ENCODE data around the gene TRH. TPM values are rescaled to one million over a fixed set of nuclear protein-coding genes. Genes with fewer than 3 reads are reported as not detected.
"Not testable (repeated sequence)": the region's sequence is repeated elsewhere in the genome, so short reads cannot be mapped to it uniquely, and the experiment has no call there.

The TRH gene
- polyA plus RNA-seq, 1 donor = not detected

DNA sequence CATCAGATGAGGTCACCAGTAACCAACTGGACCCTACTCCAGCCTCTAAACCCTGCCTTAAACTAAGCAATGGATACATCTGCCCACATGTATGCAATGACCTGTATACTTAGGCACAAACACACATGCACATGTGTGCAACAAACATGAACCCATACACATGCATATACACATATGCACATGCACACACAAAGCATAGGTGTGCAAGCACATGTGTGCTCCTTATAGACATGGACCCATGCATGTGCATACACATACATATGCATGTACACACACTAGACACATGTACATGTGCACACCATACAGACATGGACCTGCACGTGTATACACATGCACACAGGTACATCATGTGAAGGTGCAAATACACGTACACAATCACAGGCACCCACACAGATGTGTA, 8.6 kb upstream of the TRH start:
- DNase-seq = no peak

DNA sequence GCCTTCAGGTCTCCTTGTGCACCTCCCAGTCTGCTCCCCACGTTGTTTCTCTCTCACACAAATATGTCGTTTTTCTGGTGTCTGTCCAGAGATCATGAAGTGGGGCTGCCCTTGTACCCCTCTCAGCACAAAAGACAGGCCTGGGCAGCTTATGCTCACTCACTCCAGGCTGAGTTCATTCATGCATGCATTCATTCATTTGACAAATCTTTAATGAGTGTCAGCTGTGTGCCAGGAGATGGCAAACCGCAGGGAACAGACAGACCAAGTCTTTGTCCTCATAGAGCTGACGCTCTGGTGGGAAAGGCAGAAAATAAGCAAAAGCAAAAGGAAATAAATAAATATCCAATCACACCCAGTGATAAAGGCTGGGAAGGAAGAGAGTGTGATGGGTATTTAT, 7.6 kb upstream of the TRH start:
- DNase-seq = no peak

- no peak for DNase-seq
Observed at GRCh38 chr3:129967761-129968160, 6.8 kb upstream of the TRH start.

- DNase-seq = no peak
Observed at GRCh38 chr3:129971351-129972052, 3.0 kb upstream of the TRH start.

GRCh38 chr3:129972301-129972700, 2.2 kb upstream of the TRH start:
- no peak for DNase-seq

DNA sequence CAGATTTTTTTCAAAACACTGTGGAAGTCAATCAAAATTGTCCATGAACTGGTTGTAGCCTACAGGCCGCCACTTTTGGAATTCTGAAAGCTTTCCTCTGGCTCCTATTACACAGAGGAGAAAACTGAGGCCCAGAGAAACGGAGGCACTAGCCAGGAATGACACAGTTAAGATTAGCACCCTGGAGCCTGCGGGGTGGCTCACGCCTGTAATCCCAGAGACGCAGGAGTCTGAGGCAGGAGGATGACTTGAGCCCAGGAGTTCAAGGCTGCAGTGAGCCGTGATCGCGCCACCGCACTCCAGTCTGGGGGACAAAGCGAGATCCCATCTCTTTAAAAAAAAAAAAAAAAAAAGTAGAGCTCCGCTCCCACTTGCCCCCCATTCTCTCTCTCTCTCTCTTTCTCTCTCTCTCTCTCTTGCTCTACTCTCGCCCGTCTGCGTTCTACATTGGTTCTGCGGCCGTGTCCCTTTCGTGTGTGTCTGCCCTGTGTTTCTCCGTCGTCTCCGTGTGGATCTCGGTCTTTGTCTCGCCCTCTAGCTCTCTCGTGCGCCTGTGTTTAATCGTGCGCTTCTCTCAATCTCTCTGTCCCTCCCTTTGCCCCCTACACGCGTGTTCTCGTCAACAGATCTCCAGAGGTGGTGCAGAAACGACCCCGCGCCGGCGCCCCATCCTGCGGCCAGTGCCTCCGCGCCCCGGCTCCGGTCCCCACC, 512 bp upstream of the TRH start:
- no peak for DNase-seq

- no peak for DNase-seq
Observed at GRCh38 chr3:129974833-129975704, 549 bp downstream of the TRH start.

- no peak for DNase-seq
Observed at GRCh38 chr3:129975705-129976048, 1.2 kb downstream of the TRH start.

DNA sequence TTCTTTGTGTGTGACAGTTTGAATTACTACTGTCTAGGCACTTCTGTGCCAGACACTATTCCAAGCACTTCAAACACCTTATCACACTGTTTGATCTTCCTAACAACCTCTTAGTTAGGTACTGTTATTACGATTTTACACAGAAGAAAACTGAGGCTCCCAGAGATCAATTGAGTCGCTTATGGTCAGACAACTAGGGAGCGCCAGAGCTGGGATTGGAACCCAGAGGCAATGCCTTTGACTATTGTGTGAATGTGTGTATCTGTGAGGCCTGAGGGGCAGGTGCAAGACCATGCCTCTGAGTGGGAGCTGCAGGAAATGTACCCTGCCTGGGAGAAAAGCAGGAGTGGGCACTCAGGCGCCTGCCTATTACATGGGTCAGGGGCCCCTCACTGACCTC, 1.8 kb downstream of the TRH start:
- no peak for DNase-seq

GRCh38 chr3:129978123-129978522, 3.6 kb downstream of the TRH start:
- DNase-seq = no peak

GRCh38 chr3:129979905-129980304, 5.4 kb downstream of the TRH start:
- DNase-seq = no peak

DNA sequence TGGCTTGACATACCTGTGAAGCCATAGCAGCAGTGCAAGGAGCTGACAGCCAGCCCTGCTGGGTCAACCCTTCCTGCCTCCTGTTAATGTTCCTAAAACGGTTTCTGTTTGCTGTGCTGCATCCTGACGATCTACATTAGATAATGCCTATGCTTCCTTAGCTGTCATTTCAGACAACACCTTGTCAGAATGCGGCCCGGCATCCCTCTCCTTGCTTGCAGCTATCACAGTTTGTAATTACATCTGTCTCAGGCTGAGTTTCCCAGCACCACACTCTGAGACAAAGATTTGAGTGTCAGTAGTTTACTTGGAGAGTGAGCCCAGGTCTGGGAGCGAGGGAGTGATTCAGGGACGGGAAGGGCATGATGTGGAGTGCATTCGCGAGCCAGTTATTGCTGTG, 9.0 kb downstream of the TRH start:
- DNase-seq = no peak

- no peak for DNase-seq
Observed at GRCh38 chr3:129984125-129984524, 9.6 kb downstream of the TRH start.

DNA sequence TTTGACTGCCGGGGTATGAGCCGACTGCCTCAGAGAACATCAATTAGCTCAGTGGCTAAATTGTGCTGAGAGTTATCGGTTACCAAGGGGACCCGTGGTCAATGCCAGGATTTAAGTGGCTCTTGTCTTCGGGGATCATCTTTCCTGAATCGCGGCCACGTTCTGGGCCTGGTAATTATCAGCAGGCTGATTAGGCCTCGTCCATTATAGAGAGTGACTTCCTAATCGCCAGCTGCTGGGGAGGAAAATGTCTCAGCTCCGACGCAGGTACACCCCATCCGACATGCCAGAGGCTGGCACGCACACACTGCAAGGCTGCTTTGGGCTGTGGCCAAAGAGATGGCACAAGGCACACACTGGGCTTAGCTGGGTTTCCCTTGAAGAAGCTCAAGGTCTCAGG, 10.6 kb downstream of the TRH start:
- no peak for DNase-seq

DNA sequence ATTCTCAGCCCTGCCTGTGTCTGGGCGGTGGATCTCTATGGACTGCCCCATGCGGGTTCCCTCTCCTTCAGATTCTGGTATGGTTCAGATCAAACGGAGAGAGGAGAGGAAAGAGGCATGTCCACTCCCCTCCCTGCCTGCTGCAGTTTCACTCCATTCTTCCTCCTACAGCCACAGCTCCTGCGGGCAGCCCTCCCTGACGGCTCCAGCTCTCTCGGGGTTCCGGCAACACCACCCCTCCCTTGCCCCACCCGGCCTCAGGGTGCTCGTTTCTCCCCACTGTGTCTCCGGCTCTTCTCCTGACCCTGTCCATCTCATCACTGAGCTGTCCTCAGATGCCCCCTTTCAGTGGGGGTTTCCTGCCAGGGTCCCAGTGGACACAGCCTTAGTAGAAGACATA, 13.9 kb downstream of the TRH start:
- no peak for DNase-seq

DNA sequence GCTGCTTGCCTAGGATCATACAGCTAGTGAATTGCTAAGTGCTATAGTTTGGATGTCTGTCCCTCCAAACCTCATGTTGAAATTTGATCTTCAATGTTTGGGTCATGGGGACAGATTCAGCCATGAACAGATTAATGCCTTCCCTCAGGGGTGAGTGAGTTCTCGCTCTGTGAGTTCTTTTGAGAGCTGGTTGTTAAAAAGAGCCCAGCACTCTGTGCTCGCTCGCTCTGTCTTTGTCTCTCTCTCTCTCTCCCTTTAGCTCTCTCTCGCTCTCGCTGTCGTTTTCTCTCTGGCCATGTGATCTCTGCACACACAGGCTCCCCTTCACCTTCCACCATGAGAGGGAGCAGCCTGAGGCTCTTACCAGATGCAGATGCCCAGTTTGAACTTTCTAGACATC, 14.9 kb downstream of the TRH start:
- no peak for DNase-seq

- no peak for DNase-seq
Observed at GRCh38 chr3:129992781-129993180, 18.3 kb downstream of the TRH start.

DNA sequence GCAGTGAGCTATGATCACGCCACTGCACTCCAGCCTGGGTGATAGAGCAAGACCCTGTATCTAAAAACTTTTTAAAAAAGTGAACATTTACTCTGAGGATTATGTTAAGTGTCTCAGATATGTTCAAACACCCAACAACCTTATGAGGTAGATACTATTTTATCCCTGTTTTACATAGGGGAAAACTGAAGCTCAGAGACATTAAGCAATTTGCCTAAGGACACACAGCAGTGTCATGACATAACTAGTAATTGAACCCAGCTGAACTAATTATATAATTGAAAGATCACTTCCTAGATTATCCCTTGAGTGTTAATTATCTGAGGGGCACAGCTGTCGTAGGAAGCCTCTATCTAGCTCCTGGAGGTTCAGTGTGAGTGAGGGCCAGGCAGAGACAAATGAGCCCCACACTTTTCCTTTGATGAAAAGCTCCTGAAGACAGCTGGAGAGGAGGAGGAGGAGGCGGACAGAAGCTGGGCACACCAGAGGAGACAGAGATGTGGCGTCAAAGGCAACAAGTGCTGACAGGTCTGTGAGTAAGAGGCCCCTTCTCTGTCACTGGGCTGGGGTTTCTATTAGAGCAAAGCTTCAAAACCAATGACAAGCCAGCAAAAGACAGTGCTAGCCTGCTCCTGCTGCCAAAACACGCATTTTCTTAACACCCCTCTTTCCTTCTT, 20.5 kb downstream of the TRH start:
- no peak for DNase-seq

DNA sequence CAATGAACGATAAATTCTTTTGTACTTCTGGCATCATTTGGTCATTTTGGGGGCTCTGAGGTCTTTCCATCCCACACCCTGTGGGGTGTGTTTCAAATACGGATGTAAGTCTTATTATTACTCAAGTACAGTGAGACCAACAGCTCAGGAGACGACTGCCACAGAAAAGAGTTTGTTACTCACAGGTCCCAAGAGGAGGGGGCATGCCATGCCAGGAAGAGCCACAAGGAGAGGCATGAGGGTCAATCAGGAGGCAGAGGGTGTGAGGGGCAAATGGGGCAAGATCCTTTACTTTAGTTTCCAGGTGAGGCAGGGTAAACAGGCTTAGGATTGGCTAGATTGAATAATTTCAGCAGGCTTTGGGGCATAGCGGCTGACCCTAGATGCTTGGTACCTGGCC, 21.6 kb downstream of the TRH start:
- DNase-seq = no peak

GRCh38 chr3:129999176-129999575, 24.7 kb downstream of the TRH start:
- DNase-seq = not testable (repeated sequence)

DNA sequence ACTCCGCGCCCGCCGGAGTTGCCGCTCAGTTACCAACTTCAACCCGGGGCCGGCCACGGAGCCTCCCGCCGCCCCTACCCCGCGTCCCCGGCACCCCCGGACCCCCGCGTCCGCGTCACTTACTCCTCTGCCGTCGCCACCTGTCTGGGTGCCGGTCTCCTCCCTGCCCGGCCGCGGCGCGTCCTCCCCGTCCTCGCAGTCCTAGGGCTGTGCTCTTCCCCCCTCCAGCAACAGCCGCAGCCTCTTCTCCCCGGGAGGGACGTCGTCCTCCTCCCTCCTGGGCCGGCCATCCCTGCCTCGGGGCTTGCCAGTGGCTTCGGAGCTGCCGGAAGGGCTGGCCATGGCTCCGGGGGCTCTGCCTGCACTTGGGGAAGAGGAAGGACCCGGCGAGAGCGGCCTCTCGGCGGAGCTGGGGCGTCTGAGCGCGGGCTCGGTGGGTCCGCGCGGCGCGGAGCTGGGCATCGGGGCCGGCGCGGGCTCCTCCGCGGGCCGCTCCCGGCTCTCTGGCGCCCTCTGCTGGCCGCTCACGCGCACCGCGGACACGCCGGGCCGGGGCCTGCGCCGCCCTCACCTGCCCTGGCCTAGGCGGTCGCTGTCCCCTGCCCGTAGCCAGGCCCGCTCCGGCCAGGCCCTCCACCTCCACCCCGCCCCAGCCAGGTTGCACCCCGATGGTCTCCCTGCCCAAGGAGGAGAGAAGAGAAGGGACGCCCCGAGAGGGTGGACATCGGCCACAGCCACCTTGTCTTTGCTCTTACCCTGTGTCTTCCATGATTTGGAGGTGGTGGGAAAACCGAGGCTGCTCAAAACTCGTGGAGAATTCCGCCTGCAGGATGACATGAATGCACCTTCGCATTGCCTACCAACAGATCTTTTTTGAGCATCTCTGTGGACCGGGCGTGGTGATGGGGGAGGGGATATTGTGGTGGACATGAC, 28.4 kb downstream of the TRH start:
- DNase-seq = peak; percentile 66

GRCh38 chr3:130010556-130010955, 36.0 kb downstream of the TRH start:
- no peak for DNase-seq
